Tibial nerve (tissue), 4 donors: ENCODE results near the gene GUCD1. TPM values are rescaled to one million over a fixed set of nuclear protein-coding genes. Genes with fewer than 3 reads are reported as not detected.

Experiments used
- DNase-seq, 2 donors: peaks; one replicate each; pipeline ENCODE4 v3.0.0-alpha.2; 2019; ENCODE audit warnings: low spot score in 2 of 2
- H3K27ac ChIP-seq, 4 donors: fragments of 200-600 bp; sonication (generic) in 3 of 4; one replicate each; pipeline ENCODE4 v1.5.1; 2017 to 2019; ENCODE audit warnings: mild to moderate bottlenecking in 1 of 4
- H3K27me3 ChIP-seq, 2 donors: fragments of 200-600 bp; sonication (generic) in 1 of 2; one replicate each; pipeline versions ENCODE4 v1.5.1 to v1.6.0; 2017 to 2019
- H3K36me3 ChIP-seq, 3 donors: fragments of 200-600 bp; sonication (generic); one replicate each; pipeline ENCODE4 v1.5.1; 2018 to 2019
- H3K4me1 ChIP-seq, 4 donors: fragments of 200-600 bp; sonication (generic) in 3 of 4; one replicate each; pipeline ENCODE4 v1.5.1; 2017 to 2019
- H3K4me3 ChIP-seq, 4 donors: fragments of 200-600 bp; sonication (generic) in 3 of 4; one replicate each; pipeline ENCODE4 v1.5.1; 2017 to 2019; ENCODE audit warnings: mild to moderate bottlenecking in 1 of 4, moderate library complexity in 1 of 4
- H3K9me3 ChIP-seq, 4 donors: fragments of 200-600 bp; sonication (generic) in 3 of 4; one replicate each; pipeline ENCODE4 v1.5.1; 2017 to 2019
- EP300 ChIP-seq, 2 donors: sonication (generic); formaldehyde crosslinking; IDR thresholded peaks; one replicate each; pipeline ENCODE4 v1.6.1; 2017; ENCODE audit warnings: antibody characterized with exemption in 2 of 2, mild to moderate bottlenecking in 1 of 2
- POLR2A ChIP-seq, 2 donors: fragments of 450-650 bp; IDR thresholded peaks; one replicate each; pipeline ENCODE4 v1.6.1; 2017; ENCODE audit warnings: antibody characterized with exemption in 2 of 2, mild to moderate bottlenecking in 2 of 2, moderate library complexity in 2 of 2
- WGBS, 2 donors: methylation state at CpG; one replicate each; pipeline ENCODE4 v1.1.5; 2018; 5-methylcytosine and 5-hydroxymethylcytosine counted together
- total RNA-seq, 4 donors: library from RNA; depleted of rRNA; stranded (reverse); fragments of >200 nt; gene quantifications; one replicate each; pipeline ENCODE4 v1.1.0, GENCODE V29; 2016
- TF ChIP-seq, protein P1 (sequence below), 5 experiments: fragments of 200-600 bp in 3 of 5; fragments of 450-650 bp in 2 of 5; sonication (generic) in 3 of 5; IDR thresholded peaks; one replicate each; pipeline ENCODE4 v1.5.1; 2016 to 2019; ENCODE audit warnings: antibody characterized with exemption in 5 of 5, mild to moderate bottlenecking in 3 of 5, moderate library complexity in 2 of 5

Gene GUCD1
- total RNA-seq, 4 donors from 2014 or later = 74.1 to 87.9 (median 84.6) TPM

DNA sequence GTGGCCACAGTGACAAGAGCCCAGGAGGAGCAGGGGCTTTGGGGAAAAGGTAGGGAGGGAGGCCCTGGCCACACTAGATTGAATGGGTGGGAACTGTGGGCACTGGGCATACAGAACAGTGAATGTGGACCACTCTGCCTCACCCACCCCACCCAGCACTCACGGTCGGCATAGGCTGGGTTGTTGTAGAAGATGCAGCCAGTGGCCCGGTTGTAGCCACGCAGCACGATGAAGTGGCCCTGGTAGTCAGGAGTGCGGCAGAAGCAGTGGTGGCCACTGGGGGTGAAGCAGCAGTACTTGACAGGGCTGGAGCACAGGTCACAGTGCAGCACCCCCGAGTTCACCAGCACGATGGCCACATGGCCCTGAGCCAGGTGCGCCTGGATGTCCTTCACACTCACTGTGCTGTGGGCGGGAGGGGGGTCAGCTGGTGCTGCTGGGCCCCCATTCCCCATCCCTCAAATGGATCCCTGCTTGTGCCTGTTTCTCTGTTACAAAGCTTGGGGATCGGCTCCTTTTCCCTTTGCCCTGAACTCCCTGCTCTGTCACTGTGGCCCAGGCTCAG, 11.2 kb downstream of the GUCD1 start:
- Histone ChIP-seq H3K36me3 (peaks cover 10 to 90% (median 39%) of the 10 kb centered on the region in 3 donors), H3K9me3 (no peaks in the 10 kb centered on the region), H3K4me3 (no peak overlapping the region), H3K4me1 (peaks cover 0 to 29% (median 2%) of the 10 kb centered on the region in 4 donors), H3K27ac (peak overlapping the region in 1 of 4 donors; percentile 76), H3K27me3 (no peaks in the 10 kb centered on the region)
- no peak for DNase-seq
- TF ChIP-seq POLR2A (IDR thresholded peaks at IDR 0.05) = no peak
- TF ChIP-seq, protein P1, sequence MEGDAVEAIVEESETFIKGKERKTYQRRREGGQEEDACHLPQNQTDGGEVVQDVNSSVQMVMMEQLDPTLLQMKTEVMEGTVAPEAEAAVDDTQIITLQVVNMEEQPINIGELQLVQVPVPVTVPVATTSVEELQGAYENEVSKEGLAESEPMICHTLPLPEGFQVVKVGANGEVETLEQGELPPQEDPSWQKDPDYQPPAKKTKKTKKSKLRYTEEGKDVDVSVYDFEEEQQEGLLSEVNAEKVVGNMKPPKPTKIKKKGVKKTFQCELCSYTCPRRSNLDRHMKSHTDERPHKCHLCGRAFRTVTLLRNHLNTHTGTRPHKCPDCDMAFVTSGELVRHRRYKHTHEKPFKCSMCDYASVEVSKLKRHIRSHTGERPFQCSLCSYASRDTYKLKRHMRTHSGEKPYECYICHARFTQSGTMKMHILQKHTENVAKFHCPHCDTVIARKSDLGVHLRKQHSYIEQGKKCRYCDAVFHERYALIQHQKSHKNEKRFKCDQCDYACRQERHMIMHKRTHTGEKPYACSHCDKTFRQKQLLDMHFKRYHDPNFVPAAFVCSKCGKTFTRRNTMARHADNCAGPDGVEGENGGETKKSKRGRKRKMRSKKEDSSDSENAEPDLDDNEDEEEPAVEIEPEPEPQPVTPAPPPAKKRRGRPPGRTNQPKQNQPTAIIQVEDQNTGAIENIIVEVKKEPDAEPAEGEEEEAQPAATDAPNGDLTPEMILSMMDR (IDR thresholded peaks at IDR 0.05) = no peak
- TF ChIP-seq EP300 (IDR thresholded peaks at IDR 0.05) = no peak
- 60 to 85% methylated on average over 1 to 11 of the region's 11 CpGs for WGBS, 2 donors

GRCh38 chr22:24543185-24543601, 11.7 kb downstream of the GUCD1 start:
- Histone ChIP-seq H3K4me1 (peaks cover 0 to 29% (median 2%) of the 10 kb centered on the region in 4 donors), H3K9me3 (no peaks in the 10 kb centered on the region), H3K36me3 (peaks cover 10 to 90% (median 34%) of the 10 kb centered on the region in 3 donors), H3K27ac (peak overlapping the region in 1 of 4 donors; percentile 76), H3K4me3 (no peak overlapping the region), H3K27me3 (no peaks in the 10 kb centered on the region)
- WGBS, 2 donors = 81 to 82% methylated on average over 5 to 7 of the region's 7 CpGs
- TF ChIP-seq, protein P1 (IDR thresholded peaks at IDR 0.05) = no peak
- TF ChIP-seq EP300 (IDR thresholded peaks at IDR 0.05) (no peak), POLR2A (IDR thresholded peaks at IDR 0.05) (no peak)
- DNase-seq = no peak

GRCh38 chr22:24542641-24543040, 12.3 kb downstream of the GUCD1 start:
- DNase-seq = no peak
- no peaks in the 10 kb centered on the region for H3K9me3 ChIP-seq
- H3K27ac ChIP-seq = peak overlapping the region in 1 of 4 donors; percentile 11
- H3K36me3 ChIP-seq = peaks cover 10 to 90% (median 34%) of the 10 kb centered on the region in 3 donors
- no peak overlapping the region for H3K4me3 ChIP-seq
- H3K27me3 ChIP-seq = no peaks in the 10 kb centered on the region
- H3K4me1 ChIP-seq = peaks cover 0 to 29% (median 2%) of the 10 kb centered on the region in 4 donors
- WGBS, 2 donors = 75 to 100% methylated on average over 2 to 4 of the region's 9 CpGs
- TF ChIP-seq EP300 (IDR thresholded peaks at IDR 0.05) = no peak
- TF ChIP-seq, protein P1 (IDR thresholded peaks at IDR 0.05) = no peak
- TF ChIP-seq POLR2A (IDR thresholded peaks at IDR 0.05) = no peak

DNA sequence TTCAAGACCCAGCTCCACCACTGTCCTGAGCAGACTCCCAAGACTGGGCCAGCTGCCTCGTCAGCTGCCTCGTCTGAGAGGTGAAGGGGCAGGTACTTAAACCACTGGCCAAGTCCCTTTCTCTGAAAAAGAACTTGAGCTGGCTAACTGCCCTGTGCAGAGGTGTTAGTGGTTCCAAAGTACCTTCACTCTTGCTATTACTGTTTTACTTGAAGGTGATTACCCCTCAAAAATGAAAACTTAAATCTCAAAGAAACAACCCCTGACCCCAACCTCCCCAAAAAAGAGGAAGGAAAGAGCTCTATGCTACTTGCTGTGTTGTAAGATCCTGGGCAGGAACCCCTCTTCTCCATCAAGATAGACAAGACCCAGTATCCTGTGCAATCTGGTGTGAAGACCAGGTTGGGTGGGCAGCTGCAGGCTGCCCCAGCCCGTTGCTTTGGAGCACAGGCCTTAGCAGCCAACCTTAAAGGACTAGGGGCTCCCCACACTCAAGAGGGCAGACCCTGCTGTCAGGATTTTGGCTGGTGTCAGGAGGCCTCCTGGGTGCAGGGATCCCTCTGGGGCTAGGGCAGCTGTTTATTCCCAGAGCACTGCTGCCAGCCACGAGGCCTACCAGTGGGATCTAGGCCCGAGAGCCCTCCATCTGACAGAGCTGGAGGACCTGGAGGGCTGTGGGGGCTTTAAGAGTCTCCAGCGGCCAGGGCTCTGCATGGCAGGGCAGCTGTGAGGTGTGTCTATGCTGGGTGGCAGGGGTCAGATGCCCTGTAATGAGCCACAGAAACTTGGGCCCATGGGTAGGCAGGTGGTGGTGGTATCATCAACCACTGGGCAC, 13.0 kb downstream of the GUCD1 start:
- 68 to 79% methylated on average over 5 of the region's 6 CpGs for WGBS, 2 donors
- TF ChIP-seq EP300 (IDR thresholded peaks at IDR 0.05) (no peak), POLR2A (IDR thresholded peaks at IDR 0.05) (no peak)
- TF ChIP-seq, protein P1 (IDR thresholded peaks at IDR 0.05) = no peak
- H3K27me3 ChIP-seq = no peaks in the 10 kb centered on the region
- peaks cover 4 to 87% (median 27%) of the 10 kb centered on the region in 3 donors for H3K36me3 ChIP-seq
- no peak for DNase-seq
- peak overlapping the region in 1 of 4 donors; percentile 11 for H3K27ac ChIP-seq
- no peak overlapping the region for H3K4me3 ChIP-seq
- peaks cover 0 to 29% (median 2%) of the 10 kb centered on the region in 4 donors for H3K4me1 ChIP-seq
- H3K9me3 ChIP-seq = no peaks in the 10 kb centered on the region

- TF ChIP-seq POLR2A (IDR thresholded peaks at IDR 0.05) (no peak), EP300 (IDR thresholded peaks at IDR 0.05) (no peak)
- TF ChIP-seq, protein P1 (IDR thresholded peaks at IDR 0.05) = no peak
- no peaks in the 10 kb centered on the region for H3K27me3 ChIP-seq
- H3K4me1 ChIP-seq = peaks cover 0 to 21% (median 2%) of the 10 kb centered on the region in 4 donors
- H3K4me3 ChIP-seq = no peak overlapping the region
- H3K9me3 ChIP-seq = no peaks in the 10 kb centered on the region
- H3K27ac ChIP-seq = no peak overlapping the region
- DNase-seq = no peak
- peaks cover 4 to 75% (median 19%) of the 10 kb centered on the region in 3 donors for H3K36me3 ChIP-seq
- 72 to 74% methylated on average over 2 of the region's 2 CpGs for WGBS, 2 donors
These were observed 14.5 kb downstream of the GUCD1 start for GRCh38 chr22:24540470-24540869.
